HG03354 (cell line): ENCODE measurements around the gene CLDN17.

Experiments
- ATAC-seq: cut with Tn5 transposase; IDR thresholded peaks from one replicate; pipeline ENCODE4 v1.9.1; 2021; ENCODE audit warnings: mild to moderate bottlenecking; ENCODE audit not compliant: unreplicated experiment, poor library complexity, severe bottlenecking

The CLDN17 gene

GRCh38 chr21:30129246-30129645, 37.4 kb downstream of the CLDN17 start:
- ATAC-seq, result no peak

- no peak for ATAC-seq
Measured at GRCh38 chr21:30126576-30126975, 40.0 kb downstream of the CLDN17 start.

GRCh38 chr21:30117631-30118030, 49.0 kb downstream of the CLDN17 start:
- no peak for ATAC-seq

- ATAC-seq, result no peak
Measured at GRCh38 chr21:30116479-30116878, 50.1 kb downstream of the CLDN17 start.
